HCT116 (cell line): ENCODE data around the gene NOTO. TPM values are rescaled to one million over a fixed set of nuclear protein-coding genes. Genes with fewer than 3 reads are reported as not detected.

Source experiments
- ATAC-seq: fragments of 200-7000 bp; cut with Tn5 transposase; 2 replicates; pipeline ENCODE4 v1.9.1; 2020; ENCODE audit warnings: mild to moderate bottlenecking, moderate library complexity
- Bru-seq: library from RNA; stranded (reverse); fragments of 400-500 nt; gene quantifications from one replicate; lab custom pipeline; 2021; lab: Mats Ljungman, UMichigan
- BruChase-seq, 2 experiments: library from RNA; stranded (reverse); fragments of 400-500 nt; gene quantifications; one replicate each; lab custom pipeline; 2021; lab: Mats Ljungman, UMichigan
- BruUV-seq: library from RNA; stranded (reverse); fragments of 400-500 nt; replicated peaks from 2 replicates; lab custom pipeline; 2021; lab: Mats Ljungman, UMichigan
- CTCF ChIA-PET: fragments of 300-600 bp; sonication (Branson Sonifier 250); formaldehyde crosslinking; loops from one replicate; lab custom pipeline; 2021; ENCODE audit warnings: antibody characterized with exemption; lab: Charles Lee
- POLR2A ChIA-PET: fragments of 300-600, 350-600 bp; sonication (Branson Sonifier 250); formaldehyde crosslinking; loops from one replicate; lab custom pipeline; 2021; ENCODE audit warnings: antibody characterized with exemption; lab: Charles Lee
- RAD21 ChIA-PET, 2 experiments: fragments of 300-600 bp; sonication (Branson Sonifier 250); formaldehyde crosslinking; loops; one replicate each; lab custom pipeline; 2023; ENCODE audit warnings: low total read pairs in 2 of 2; ENCODE audit not compliant: uncharacterized antibody in 2 of 2, unreplicated experiment in 2 of 2, low non-redundant PET in 1 of 2; lab: Charles Lee
- DNase-seq: peaks from one replicate; pipeline ENCODE4 v3.0.0-alpha.2; 2010; ENCODE audit warnings: low read depth, low spot score
- H2AFZ ChIP-seq: fragments of 200-600 bp; shearing (Covaris generic), sonication (generic); 2 replicates; pipeline ENCODE4 v1.6.1; 2017; ENCODE audit warnings: low read depth, mixed run types, mixed read lengths, antibody characterized with exemption, low read length; ENCODE audit not compliant: poor library complexity, severe bottlenecking
- H3K27ac ChIP-seq: 2 replicates; pipeline ENCODE4 v1.5.1; 2012; ENCODE audit warnings: low read depth, low read length
- H3K27me3 ChIP-seq: fragments of 200-600 bp; sonication (generic); 2 replicates; pipeline ENCODE4 v1.6.1; 2016; ENCODE audit warnings: mixed run types, low read length, mixed read lengths; ENCODE audit not compliant: insufficient read depth
- H3K36me3 ChIP-seq, 2 experiments: fragments of 200-500 bp in 1 of 2; fragments of 200-600 bp in 1 of 2; sonication (Bioruptor generic) in 1 of 2; sonication (generic) in 1 of 2; 2 replicates each; pipeline versions ENCODE4 v1.5.1 to v1.6.1; 2014 to 2016; ENCODE audit warnings: low read length in 2 of 2, inconsistent platforms in 1 of 2, mixed read lengths in 1 of 2, mixed run types in 1 of 2; ENCODE audit not compliant: insufficient read depth in 2 of 2, control insufficient read depth in 1 of 2
- H3K4me1 ChIP-seq, 2 experiments: fragments of 200-600 bp in 1 of 2; sonication (generic) in 1 of 2; 2 replicates each; pipeline versions ENCODE4 v1.5.1 to v1.6.1; 2012 to 2017; ENCODE audit warnings: low read length in 2 of 2, inconsistent platforms in 1 of 2, mild to moderate bottlenecking in 1 of 2, mixed read lengths in 1 of 2, mixed run types in 1 of 2, moderate library complexity in 1 of 2; ENCODE audit not compliant: insufficient read depth in 2 of 2, control insufficient read depth in 1 of 2
- H3K4me2 ChIP-seq: fragments of 200-600 bp; sonication (generic); 2 replicates; pipeline ENCODE4 v1.6.1; 2017; ENCODE audit warnings: mixed run types, low read length, mixed read lengths
- H3K4me3 ChIP-seq, 2 experiments: fragments of 200-600 bp in 1 of 2; sonication (generic) in 1 of 2; replicated peaks in 1 of 2; 2 replicates each; pipeline ENCODE4 v1.5.1; 2011 to 2016; ENCODE audit warnings: low read length in 2 of 2, control low read depth in 1 of 2, low read depth in 1 of 2, mild to moderate bottlenecking in 1 of 2, mixed read lengths in 1 of 2, mixed run types in 1 of 2
- H3K79me2 ChIP-seq: fragments of 200-600 bp; sonication (generic); 2 replicates; pipeline ENCODE4 v1.6.1; 2017; ENCODE audit warnings: mild to moderate bottlenecking, mixed run types, low read length, moderate library complexity, mixed read lengths; ENCODE audit not compliant: insufficient read depth
- H3K9ac ChIP-seq: fragments of 200-600 bp; sonication (generic); 2 replicates; pipeline ENCODE4 v1.6.1; 2016; ENCODE audit warnings: low read length, mixed read lengths
- H3K9me2 ChIP-seq: fragments of 200-600 bp; sonication (generic), shearing (Covaris generic); 2 replicates; pipeline ENCODE4 v1.6.1; 2017; ENCODE audit warnings: mixed run types, mild to moderate bottlenecking, moderate library complexity; ENCODE audit not compliant: insufficient read depth
- H3K9me3 ChIP-seq, 2 experiments: fragments of 200-500 bp in 1 of 2; fragments of 200-600 bp in 1 of 2; sonication (Bioruptor generic) in 1 of 2; sonication (generic) in 1 of 2; 2 replicates each; pipeline ENCODE4 v1.6.1; 2014 to 2017; ENCODE audit warnings: low read length in 2 of 2, mixed read lengths in 2 of 2, inconsistent platforms in 1 of 2, low read depth in 1 of 2, mild to moderate bottlenecking in 1 of 2, mixed run types in 1 of 2, moderate library complexity in 1 of 2; ENCODE audit not compliant: control insufficient read depth in 1 of 2, insufficient read depth in 1 of 2
- H4K20me1 ChIP-seq: fragments of 200-600 bp; sonication (generic), shearing (Covaris generic); 2 replicates; pipeline ENCODE4 v1.6.1; 2017; ENCODE audit warnings: mixed run types, mild to moderate bottlenecking, moderate library complexity; ENCODE audit not compliant: insufficient read depth
- ATF3 ChIP-seq: IDR thresholded peaks from 2 replicates; pipeline ENCODE4 v1.6.1; 2012
- CBX3 ChIP-seq: IDR thresholded peaks from 2 replicates; pipeline ENCODE4 v1.6.1; 2012; ENCODE audit warnings: low read depth
- CTCF ChIP-seq, 3 experiments: fragments of 200-600 bp in 1 of 3; sonication (generic) in 1 of 3; IDR thresholded peaks in 2 of 3; conservative IDR thresholded peaks in 1 of 3; 2 replicates each; pipeline ENCODE4 v1.5.1; 2012 to 2017; ENCODE audit warnings: low read depth in 2 of 3, low read length in 2 of 3, antibody characterized with exemption in 1 of 3, borderline replicate concordance in 1 of 3, control low read depth in 1 of 3, mild to moderate bottlenecking in 1 of 3, mixed read lengths in 1 of 3, mixed run types in 1 of 3, moderate library complexity in 1 of 3; ENCODE audit not compliant: insufficient read depth in 1 of 3
- EGR1 ChIP-seq: IDR thresholded peaks from 2 replicates; pipeline ENCODE4 v1.6.1; 2012; ENCODE audit warnings: low read depth
- EZH2 ChIP-seq: fragments of 200-600 bp; sonication (generic); IDR thresholded peaks from 2 replicates; pipeline ENCODE4 v1.6.1; 2017; ENCODE audit warnings: antibody characterized with exemption, mixed run types
- EZH2phosphoT487 ChIP-seq: fragments of 200-600 bp; IDR thresholded peaks from 2 replicates; pipeline ENCODE4 v1.6.1; 2018; ENCODE audit warnings: antibody characterized with exemption, borderline replicate concordance
- FOSL1 ChIP-seq: IDR thresholded peaks from 2 replicates; pipeline ENCODE4 v1.6.1; 2012; ENCODE audit warnings: low read depth
- JUND ChIP-seq: IDR thresholded peaks from 2 replicates; pipeline ENCODE4 v1.6.1; 2012
- MAX ChIP-seq: IDR thresholded peaks from 2 replicates; pipeline ENCODE4 v1.6.1; 2012
- POLR2A ChIP-seq: IDR thresholded peaks from 2 replicates; pipeline ENCODE4 v1.7.0; 2011; ENCODE audit warnings: borderline replicate concordance; ENCODE audit not compliant: insufficient read depth, insufficient read length; ENCODE audit errors: extremely low read depth
- RAD21 ChIP-seq: IDR thresholded peaks from 2 replicates; pipeline ENCODE4 v1.6.1; 2012; ENCODE audit warnings: low read depth, mild to moderate bottlenecking
- REST ChIP-seq: IDR thresholded peaks from 2 replicates; pipeline ENCODE4 v1.6.1; 2012; ENCODE audit warnings: low read depth
- SP1 ChIP-seq: IDR thresholded peaks from 2 replicates; pipeline ENCODE4 v1.6.1; 2012; ENCODE audit warnings: low read depth
- TCF7L2 ChIP-seq: IDR thresholded peaks from 2 replicates; pipeline ENCODE4 v1.7.0; 2011; ENCODE audit warnings: borderline replicate concordance, inconsistent platforms; ENCODE audit not compliant: insufficient read depth, insufficient read length; ENCODE audit errors: extremely low read depth
- YY1 ChIP-seq: IDR thresholded peaks from 2 replicates; pipeline ENCODE4 v1.6.1; 2011; ENCODE audit warnings: low read length, low read depth, moderate library complexity, mild to moderate bottlenecking; ENCODE audit not compliant: insufficient replicate concordance; ENCODE audit errors: extremely low read depth
- ZBTB33 ChIP-seq: IDR thresholded peaks from 2 replicates; pipeline ENCODE4 v1.6.1; 2011; ENCODE audit warnings: mild to moderate bottlenecking, low read length, moderate library complexity; ENCODE audit not compliant: insufficient replicate concordance; ENCODE audit errors: extremely low read depth
- ZFX ChIP-seq: fragments of 450-650 bp; IDR thresholded peaks from 2 replicates; pipeline ENCODE4 v1.6.1; 2017
- intact Hi-C: fragments of 100-400 bp; cut with micrococcal nuclease; formaldehyde crosslinking; loops from 2 replicates; pipeline ENCODE4 v1.10.0; 2022
- long read RNA-seq: library from polyadenylated mRNA; unstranded; transcript quantifications from one replicate; pipeline ENCODE4 v2.0.0, GENCODE V29; 2021; ENCODE audit not compliant: unreplicated experiment
- polyA plus RNA-seq: library from polyadenylated mRNA; unstranded; fragments of >200 nt; gene quantifications from 2 replicates; pipeline ENCODE4 v1.2.1, GENCODE V29; 2012; ENCODE audit warnings: missing spikeins
- total RNA-seq: library from RNA; stranded (reverse); gene quantifications from one replicate; pipeline ENCODE4 v1.2.1, GENCODE V29; 2021; ENCODE audit not compliant: unreplicated experiment

Gene NOTO
- not detected for total RNA-seq
- polyA plus RNA-seq, result not detected in 2 replicates
- percentile 7 among the genes with signal in this experiment for Bru-seq, nascent RNA
- not detected for BruChase-seq, experiment 1, labeled RNA remaining after a 6-hour chase
- BruChase-seq, experiment 2, labeled RNA remaining after a 2-hour chase, result not detected
- long read RNA-seq, result 0 reads

- no peak within 1 kb of the TSS for H3K27ac ChIP-seq
- H3K36me3 ChIP-seq, result no peaks in the 10 kb centered on the region
- peaks cover 0 to 5% of the 10 kb centered on the region in 2 experiments; a peak in 2 of 4 replicates for H3K4me1 ChIP-seq
- no peaks in the 10 kb centered on the region for H4K20me1 ChIP-seq
- DNase-seq (no peak), ATAC-seq (no peak)
- intact Hi-C loops, result no loop called here
- no peak within 1 kb of the TSS for H3K4me3 ChIP-seq
- H3K79me2 ChIP-seq, result no peaks in the 10 kb centered on the region
- H3K9me2 ChIP-seq, result no peaks in the 10 kb centered on the region
- CTCF ChIA-PET, result interaction anchor here (1.0 kb wide), 1 partner anchor 10 kb away, joined by 4 read pairs; no protein-coding TSS in a partner anchor
- no peak within 1 kb of the TSS for H3K4me2 ChIP-seq
- POLR2A ChIA-PET, result no interaction called here
- RAD21 ChIA-PET, result no interaction called here
- no peaks in the 10 kb centered on the region for H3K27me3 ChIP-seq
- no peaks in the 10 kb centered on the region for H3K9me3 ChIP-seq
- no peak within 1 kb of the TSS for H2AFZ ChIP-seq
- H3K9ac ChIP-seq, result no peak within 1 kb of the TSS
- BruUV-seq, result no TSS peak
- TF ChIP-seq SP1, result no peak
- TF ChIP-seq EZH2phosphoT487, result no peak
- TF ChIP-seq RAD21, result no peak
- no peak for TF ChIP-seq ATF3
- no peak for TF ChIP-seq EZH2
- TF ChIP-seq POLR2A, result no peak
- no peak for TF ChIP-seq MAX
- TF ChIP-seq FOSL1, result no peak
- TF ChIP-seq CBX3, result no peak
- no peak for TF ChIP-seq REST
- TF ChIP-seq JUND, result no peak
- no peak for TF ChIP-seq ZFX
- no peak for TF ChIP-seq YY1
- TF ChIP-seq EGR1, result no peak
- TF ChIP-seq CTCF (IDR thresholded peaks at IDR 0.05 in 2 of 3, conservative IDR thresholded peaks at IDR 0.05 in 1 of 3; ENCODE audit: borderline replicate concordance in 1 of 3, insufficient read depth in 1 of 3, low read depth in 2 of 3, low read length in 2 of 3), result no peak
- no peak for TF ChIP-seq ZBTB33
- no peak for TF ChIP-seq TCF7L2
These were observed at the start of gene NOTO for GRCh38 chr2:73202156-73203054. NOTO (plus strand) TSS chr2:73202574; CDS start chr2:73202667, 93 bp downstream.
